Left lung (tissue), 10 donors: ENCODE measurements around the gene PNPLA7. TPM values are rescaled to one million over a fixed set of nuclear protein-coding genes. Genes with fewer than 3 reads are reported as not detected.

Experiments used
- ATAC-seq: fragments of 200-7000 bp; cut with Tn5 transposase; one replicate; pipeline ENCODE4 v1.9.1; 2020; ENCODE audit warnings: moderate library complexity
- DNase-seq, 4 donors: peaks; one replicate each; pipeline ENCODE4 v3.0.0-alpha.2; 2013 to 2020
- H3K27ac ChIP-seq, 2 donors: fragments of 200-600 bp; sonication (generic) in 1 of 2; one replicate each; pipeline versions ENCODE4 v1.5.0 to v1.8.0; 2020 to 2021
- H3K27me3 ChIP-seq, 2 donors: fragments of 200-600 bp; sonication (generic) in 1 of 2; one replicate each; pipeline versions ENCODE4 v1.5.0 to v1.8.0; 2020 to 2021
- H3K36me3 ChIP-seq, 2 donors: fragments of 200-600 bp; sonication (generic) in 1 of 2; one replicate each; pipeline versions ENCODE4 v1.5.0 to v1.8.0; 2020 to 2021
- H3K4me1 ChIP-seq, 2 donors: fragments of 200-600 bp; one replicate each; pipeline ENCODE4 v1.8.0; 2021
- H3K4me3 ChIP-seq, 2 donors: fragments of 200-600 bp; sonication (generic) in 1 of 2; one replicate each; pipeline versions ENCODE4 v1.5.0 to v1.8.0; 2020 to 2021; ENCODE audit warnings: mild to moderate bottlenecking in 1 of 2
- H3K9me3 ChIP-seq, 2 donors: fragments of 200-600 bp; sonication (generic) in 1 of 2; one replicate each; pipeline versions ENCODE4 v1.5.0 to v1.8.0; 2020 to 2021
- intact Hi-C, 2 donors: fragments of 100-400 bp; cut with DNase I; formaldehyde crosslinking; loops; one replicate each; pipeline versions ENCODE4 v1.11.2 to v1.14.2; 2022
- polyA plus RNA-seq, 6 donors: library from polyadenylated mRNA; unstranded; fragments of 120-200 nt; gene quantifications; one replicate each; pipeline ENCODE4 v1.2.1, GENCODE V29; 2013; ENCODE audit not compliant: insufficient read length in 6 of 6
- total RNA-seq, 2 donors: library from RNA; stranded (reverse); fragmentation: NEBNext Ultra II Directional; extraction: Animal tissue kit (Norgen Biotek cat#: 25700); gene quantifications; one replicate each; pipeline ENCODE4 v1.2.1, GENCODE V29; 2021
- TF ChIP-seq, protein P1 (sequence below), 2 donors: fragments of 200-600 bp; sonication (generic) in 1 of 2; IDR thresholded peaks; one replicate each; pipeline versions ENCODE4 v1.5.0 to v1.8.0; 2021; ENCODE audit warnings: antibody characterized with exemption in 2 of 2
- donor health status: DM: no; HTN: yes; CAD: no.
- donor health status: DM: no; HTN: no; CAD: no.

PNPLA7 gene
- total and polyA plus RNA-seq, 8 donors, result 2.9 to 8.9 (median 4.9) TPM

DNA sequence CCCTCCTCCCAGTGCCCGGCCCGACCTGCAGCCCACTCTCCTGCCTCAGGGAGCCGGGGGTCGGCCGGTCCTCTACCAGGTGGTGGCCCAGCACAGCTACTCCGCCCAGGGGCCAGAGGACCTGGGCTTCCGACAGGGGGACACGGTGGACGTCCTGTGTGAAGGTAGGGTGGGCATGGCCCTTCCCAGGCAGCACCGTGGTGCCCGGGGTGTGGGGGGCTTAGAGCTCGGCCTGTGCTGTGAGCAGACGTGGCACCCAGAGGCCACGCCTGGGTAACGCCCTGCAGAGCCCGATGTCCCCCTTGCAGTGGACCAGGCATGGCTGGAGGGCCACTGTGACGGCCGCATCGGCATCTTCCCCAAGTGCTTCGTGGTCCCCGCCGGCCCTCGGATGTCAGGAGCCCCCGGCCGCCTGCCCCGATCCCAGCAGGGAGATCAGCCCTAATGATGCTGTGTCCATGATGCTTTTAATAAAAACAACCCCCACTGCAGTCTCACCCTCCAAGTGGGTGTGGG lies 116.2 kb downstream of the PNPLA7 start:
- TF ChIP-seq, protein P1, sequence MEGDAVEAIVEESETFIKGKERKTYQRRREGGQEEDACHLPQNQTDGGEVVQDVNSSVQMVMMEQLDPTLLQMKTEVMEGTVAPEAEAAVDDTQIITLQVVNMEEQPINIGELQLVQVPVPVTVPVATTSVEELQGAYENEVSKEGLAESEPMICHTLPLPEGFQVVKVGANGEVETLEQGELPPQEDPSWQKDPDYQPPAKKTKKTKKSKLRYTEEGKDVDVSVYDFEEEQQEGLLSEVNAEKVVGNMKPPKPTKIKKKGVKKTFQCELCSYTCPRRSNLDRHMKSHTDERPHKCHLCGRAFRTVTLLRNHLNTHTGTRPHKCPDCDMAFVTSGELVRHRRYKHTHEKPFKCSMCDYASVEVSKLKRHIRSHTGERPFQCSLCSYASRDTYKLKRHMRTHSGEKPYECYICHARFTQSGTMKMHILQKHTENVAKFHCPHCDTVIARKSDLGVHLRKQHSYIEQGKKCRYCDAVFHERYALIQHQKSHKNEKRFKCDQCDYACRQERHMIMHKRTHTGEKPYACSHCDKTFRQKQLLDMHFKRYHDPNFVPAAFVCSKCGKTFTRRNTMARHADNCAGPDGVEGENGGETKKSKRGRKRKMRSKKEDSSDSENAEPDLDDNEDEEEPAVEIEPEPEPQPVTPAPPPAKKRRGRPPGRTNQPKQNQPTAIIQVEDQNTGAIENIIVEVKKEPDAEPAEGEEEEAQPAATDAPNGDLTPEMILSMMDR (IDR thresholded peaks at IDR 0.05), result no peak
- peak in 1 of 4 donors; percentile 77 for DNase-seq
- intact Hi-C loops, result no loop called here

DNA sequence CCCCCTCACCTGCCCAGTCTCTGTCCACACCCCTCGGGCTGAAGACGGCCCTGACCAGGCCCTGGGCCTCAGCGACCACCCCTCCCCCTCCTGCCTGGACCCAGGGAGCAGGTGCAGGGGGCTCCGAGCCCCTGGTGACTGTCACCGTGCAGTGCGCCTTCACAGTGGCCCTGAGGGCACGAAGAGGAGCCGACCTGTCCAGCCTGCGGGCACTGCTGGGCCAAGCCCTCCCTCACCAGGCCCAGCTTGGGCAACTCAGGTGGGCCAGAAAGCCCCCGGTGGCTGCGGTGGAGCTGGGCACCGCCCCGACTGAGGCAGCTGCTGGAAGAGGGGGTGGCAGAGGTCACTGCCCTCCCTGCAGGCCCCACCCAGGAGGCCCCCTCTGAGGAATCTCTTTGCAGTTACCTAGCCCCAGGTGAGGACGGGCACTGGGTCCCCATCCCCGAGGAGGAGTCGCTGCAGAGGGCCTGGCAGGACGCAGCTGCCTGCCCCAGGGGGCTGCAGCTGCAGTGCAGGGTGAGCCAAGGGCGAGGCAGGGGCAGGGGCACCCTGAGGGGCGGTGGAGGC lies 116.8 kb downstream of the PNPLA7 start:
- H3K4me1 ChIP-seq, result peaks cover 0 to 5% of the 10 kb centered on the region in 2 donors
- H3K9me3 ChIP-seq, result no peaks in the 10 kb centered on the region
- no peak overlapping the region for H3K27ac ChIP-seq
- H3K4me3 ChIP-seq, result no peak overlapping the region
- intact Hi-C loops, result no loop called here
- H3K36me3 ChIP-seq, result no peaks in the 10 kb centered on the region
- TF ChIP-seq, protein P1 (IDR thresholded peaks at IDR 0.05), result no peak
- DNase-seq (peak in 1 of 4 donors; percentile 69), ATAC-seq (no peak)
- peaks cover 0 to under 1% of the 10 kb centered on the region in 2 donors for H3K27me3 ChIP-seq

More for the DNA sequence above, 116.2 kb downstream of the PNPLA7 start:
- Histone ChIP-seq H3K4me1 (peaks cover 0 to 5% of the 10 kb centered on the region in 2 donors), H3K4me3 (no peak overlapping the region), H3K36me3 (no peaks in the 10 kb centered on the region), H3K27me3 (peaks cover 0 to 6% of the 10 kb centered on the region in 2 donors), H3K9me3 (no peaks in the 10 kb centered on the region), H3K27ac (no peak overlapping the region)
- no peak for ATAC-seq

GRCh38 chr9:137432687-137433348 lies 117.4 kb downstream of the PNPLA7 start:
- H3K4me3 ChIP-seq, result no peak overlapping the region
- no peaks in the 10 kb centered on the region for H3K36me3 ChIP-seq
- H3K4me1 ChIP-seq, result peaks cover 0 to 5% of the 10 kb centered on the region in 2 donors
- TF ChIP-seq, protein P1 (IDR thresholded peaks at IDR 0.05), result no peak
- no peaks in the 10 kb centered on the region for H3K9me3 ChIP-seq
- H3K27me3 ChIP-seq, result no peaks in the 10 kb centered on the region
- intact Hi-C loops, result no loop called here
- DNase-seq, result peak in 1 of 4 donors; percentile 73
- no peak for ATAC-seq
- H3K27ac ChIP-seq, result no peak overlapping the region

DNA sequence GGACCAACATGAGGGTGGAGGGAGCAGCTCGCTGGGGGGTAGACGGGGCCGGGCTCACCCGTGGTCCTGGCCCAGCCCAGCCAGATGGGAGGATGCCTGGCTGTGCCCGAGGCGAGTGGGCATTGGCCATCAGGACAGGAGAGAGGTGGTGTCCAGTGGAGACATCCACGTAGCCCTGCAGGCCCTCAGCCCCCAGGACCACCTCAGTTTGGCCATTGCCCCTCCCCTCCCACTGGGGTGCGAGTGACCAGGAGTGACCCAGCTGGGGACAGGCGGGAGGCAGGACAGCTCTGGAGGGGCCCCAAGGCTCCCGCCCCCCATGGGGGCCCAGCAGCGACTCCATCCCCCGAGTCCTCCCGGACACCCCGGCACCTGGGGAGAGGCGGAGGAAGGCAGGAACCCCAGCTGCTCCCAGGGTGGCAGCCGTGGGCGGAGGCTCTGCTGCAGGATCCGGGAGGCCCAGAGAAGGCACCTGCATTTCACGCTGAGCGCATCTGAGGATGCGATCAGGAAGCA lies 118.7 kb downstream of the PNPLA7 start:
- Histone ChIP-seq H3K27me3 (no peaks in the 10 kb centered on the region), H3K9me3 (no peaks in the 10 kb centered on the region), H3K4me3 (no peak overlapping the region), H3K4me1 (peaks cover 0 to under 1% of the 10 kb centered on the region in 2 donors), H3K27ac (no peak overlapping the region), H3K36me3 (no peaks in the 10 kb centered on the region)
- DNase-seq, result peak in 1 of 4 donors; percentile 75
- intact Hi-C loops, result no loop called here
- ATAC-seq, result no peak
- TF ChIP-seq, protein P1 (IDR thresholded peaks at IDR 0.05), result no peak

DNA sequence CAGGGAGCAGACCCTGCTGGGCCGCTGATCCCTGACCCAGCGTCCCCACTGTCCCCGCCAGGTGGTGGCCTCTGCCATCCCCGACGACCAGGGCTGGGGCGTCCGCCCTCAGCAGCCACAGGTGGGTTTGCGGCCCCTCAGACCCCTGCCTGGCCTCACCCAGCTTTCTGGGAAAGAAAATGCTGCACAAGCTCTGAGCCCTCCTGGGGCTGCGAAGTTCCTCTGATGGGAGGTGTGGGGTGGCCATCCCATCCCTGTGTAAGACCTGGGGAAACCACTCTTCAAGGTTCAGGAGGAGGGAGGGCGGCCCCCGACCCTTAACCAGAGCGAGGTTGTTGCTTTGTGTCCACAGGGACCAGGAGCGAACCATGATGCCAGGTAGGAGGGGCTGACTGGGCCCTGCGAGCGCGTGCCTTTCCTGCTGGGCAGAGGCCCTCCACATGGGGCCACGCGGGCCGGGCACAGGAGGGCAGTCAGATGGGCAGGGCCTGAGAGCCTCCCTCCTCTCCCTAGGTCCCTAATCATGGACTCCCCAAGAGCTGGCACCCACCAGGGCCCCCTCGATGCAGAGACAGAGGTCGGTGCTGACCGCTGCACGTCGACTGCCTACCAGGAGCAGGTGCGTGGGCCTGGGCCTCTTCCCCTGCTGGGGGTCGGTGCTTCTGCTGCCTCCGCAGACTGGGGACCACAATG lies 119.3 kb downstream of the PNPLA7 start:
- H3K36me3 ChIP-seq, result no peaks in the 10 kb centered on the region
- H3K27me3 ChIP-seq, result no peaks in the 10 kb centered on the region
- intact Hi-C loops, result no loop called here
- no peaks in the 10 kb centered on the region for H3K4me1 ChIP-seq
- TF ChIP-seq, protein P1 (IDR thresholded peaks at IDR 0.05), result no peak
- DNase-seq (peak in 1 of 4 donors; percentile 58), ATAC-seq (no peak)
- no peak overlapping the region for H3K4me3 ChIP-seq
- no peak overlapping the region for H3K27ac ChIP-seq
- no peaks in the 10 kb centered on the region for H3K9me3 ChIP-seq
